HK-2 (cell line): Measurements from ENCODE around the gene EPOP.

ENCODE experiments used
- DNase-seq: peaks from one replicate; pipeline ENCODE4 v3.0.0-alpha.2; 2018; ENCODE audit not compliant: unreplicated experiment

EPOP gene

DNA sequence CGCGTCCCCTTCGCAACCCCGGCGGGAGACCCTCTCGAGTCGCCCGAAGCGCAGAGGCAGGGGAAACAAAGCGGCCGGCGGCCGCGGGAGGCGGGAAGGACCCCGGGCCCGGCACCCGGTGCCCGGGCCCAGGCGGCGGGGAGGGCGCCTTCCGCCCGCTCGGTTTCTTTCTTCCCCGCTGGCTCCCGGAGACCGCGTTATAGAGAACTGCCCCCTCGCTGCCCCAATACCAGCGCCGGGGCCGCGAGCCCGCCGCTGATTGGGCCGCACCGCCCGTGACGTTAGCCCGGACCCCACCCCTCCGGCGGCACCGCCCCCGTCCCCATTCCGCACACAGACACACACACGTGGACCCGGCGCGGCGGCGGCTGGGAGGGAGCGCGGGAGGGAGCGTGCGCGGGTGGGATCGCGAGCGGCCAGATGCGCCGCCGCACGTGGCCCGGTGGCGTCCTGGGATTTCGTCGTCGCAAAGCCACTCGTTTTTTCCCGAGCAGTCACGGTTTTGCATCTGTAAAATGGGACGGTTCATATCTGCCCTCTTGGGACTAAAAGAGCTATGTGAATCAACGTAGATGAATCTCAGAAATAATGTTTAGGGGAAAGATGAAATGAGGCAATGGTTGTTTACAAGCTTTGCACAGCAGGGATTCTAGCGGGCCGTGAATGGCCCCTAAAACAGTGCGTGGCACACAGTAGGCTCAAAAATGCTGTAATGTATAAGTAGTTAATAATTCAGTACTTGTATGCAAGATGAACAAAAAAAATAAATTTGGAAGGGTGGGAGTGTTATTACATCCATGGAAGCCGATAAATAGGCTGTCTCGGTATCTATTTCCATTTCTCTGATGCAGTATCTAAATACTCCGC is at the start of gene EPOP:
EPOP (minus strand) TSS at position 209 of the 867 bp plus-strand sequence. CDS start 462 bp downstream, outside the sequence.
- DNase-seq = peak; percentile 94

DNA sequence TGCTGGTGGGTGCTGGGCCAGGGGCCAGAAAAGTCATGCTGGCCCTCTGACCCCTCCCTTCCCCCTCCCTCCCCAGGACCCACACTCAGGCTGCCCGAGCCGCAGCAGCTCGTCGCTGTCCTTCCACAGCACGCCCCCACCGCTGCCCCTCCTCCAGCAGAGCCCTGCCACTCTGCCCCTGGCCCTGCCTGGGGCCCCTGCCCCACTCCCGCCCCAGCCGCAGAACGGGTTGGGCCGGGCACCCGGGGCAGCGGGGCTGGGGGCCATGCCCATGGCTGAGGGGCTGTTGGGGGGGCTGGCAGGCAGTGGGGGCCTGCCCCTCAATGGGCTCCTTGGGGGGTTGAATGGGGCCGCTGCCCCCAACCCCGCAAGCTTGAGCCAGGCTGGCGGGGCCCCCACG is 47.0 kb upstream of the EPOP start:
- no peak for DNase-seq

DNA sequence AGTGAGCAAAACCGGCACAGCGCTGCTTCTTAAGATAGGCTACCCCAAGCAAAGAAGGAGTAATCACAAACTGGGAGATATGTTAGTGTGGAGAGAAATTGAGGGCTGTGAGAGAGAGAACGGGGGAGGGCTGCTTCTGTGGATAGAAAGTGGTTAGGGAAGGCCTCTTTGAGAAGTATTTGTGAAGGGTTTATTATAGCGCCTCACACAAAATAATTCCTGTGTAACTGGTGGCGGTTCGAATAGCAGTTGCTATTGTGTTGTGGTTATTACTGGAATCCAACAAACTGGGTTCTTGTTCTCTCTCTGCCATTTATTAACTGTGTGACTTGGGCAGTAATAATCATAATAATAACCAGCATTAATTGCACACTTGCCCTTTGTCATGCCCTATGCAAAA is 46.2 kb upstream of the EPOP start:
- DNase-seq = no peak

DNA sequence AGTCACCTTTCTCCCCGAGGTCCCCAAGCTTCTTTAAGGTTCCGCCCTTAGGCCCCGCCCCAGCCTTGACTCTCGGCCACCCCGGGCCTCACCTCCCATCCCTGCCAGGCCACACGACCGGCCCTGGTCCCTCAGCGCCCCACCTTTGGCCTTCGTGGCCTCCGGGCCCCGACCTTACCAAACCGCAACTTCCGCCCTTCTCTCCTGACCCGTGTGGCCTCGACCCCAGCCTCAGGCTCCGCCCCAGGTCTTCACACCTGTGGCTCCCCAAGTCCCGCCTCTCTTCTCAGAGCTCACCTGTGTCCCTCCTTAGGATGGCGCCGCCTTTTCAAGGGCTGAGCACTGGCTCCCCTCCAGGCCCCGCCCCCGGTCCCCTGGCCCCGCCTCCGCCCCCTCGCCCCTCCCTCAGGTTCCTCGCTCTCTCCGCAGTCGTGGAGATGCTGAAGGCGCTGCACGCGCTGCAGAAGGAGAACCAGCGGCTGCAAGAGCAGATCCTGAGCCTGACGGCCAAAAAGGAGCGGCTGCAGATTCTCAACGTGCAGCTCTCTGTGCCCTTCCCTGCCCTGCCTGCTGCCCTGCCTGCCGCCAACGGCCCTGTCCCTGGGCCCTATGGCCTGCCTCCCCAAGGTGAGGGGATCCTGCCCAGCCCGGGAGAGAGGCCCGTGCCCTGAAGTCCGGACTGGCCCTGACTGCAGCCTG is 45.3 kb upstream of the EPOP start:
- no peak for DNase-seq

DNA sequence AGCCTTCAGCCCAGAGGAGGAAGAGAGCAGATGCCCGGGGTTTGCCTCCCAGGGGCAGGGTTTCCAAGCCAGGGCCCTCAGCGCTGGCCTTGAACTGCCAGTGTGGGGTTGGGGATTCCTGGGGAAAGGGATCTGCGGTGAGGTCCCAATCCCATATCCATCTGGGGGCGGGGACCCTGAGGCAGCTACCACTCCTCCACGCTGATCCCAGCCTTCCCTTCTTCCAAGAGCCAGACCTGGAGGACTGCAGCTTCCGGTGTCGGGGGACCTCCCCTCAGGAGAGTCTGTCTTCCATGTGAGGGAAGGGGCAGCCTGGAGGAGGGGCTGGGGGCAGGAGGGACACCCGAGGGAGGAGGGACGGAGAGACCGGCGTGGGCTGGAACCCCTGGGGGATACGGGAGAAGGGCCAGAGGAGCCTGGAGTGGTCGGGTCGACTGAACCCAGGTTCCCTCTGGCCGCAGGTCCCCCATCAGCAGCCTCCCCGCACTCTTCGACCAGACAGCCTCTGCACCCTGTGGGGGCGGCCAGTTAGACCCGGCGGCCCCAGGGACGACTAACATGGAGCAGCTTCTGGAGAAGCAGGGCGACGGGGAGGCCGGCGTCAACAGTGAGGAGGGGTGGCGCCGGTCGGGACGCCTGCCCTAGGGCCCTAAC is 44.7 kb upstream of the EPOP start:
- no peak for DNase-seq

DNA sequence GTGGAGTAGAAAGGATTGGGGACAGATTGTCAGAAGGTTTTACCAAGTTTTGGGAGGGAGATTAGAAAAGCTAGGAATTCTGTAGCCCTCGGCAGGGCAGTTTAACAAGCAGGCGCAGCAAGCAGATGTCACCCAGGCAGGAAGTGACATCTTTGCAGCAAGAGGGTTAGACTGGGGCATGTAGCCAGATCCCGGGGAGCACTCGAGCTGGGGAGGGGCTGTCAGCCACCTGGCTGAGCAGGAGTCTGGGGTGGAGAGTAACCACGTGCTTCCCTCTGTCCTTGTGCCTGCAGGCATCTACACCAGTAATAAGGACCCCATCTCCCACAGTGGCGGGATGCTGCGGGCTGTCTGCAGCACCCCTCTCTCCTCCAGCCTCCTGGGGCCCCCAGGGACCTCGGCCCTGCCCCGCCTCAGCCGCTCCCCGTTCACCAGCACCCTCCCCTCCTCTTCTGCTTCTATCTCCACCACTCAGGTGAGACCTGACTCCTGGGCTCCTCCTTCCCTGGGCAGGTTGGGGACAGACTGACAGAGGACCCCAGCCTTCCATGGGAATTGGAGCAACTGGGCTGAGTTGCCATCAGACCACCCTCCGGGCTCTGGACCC is 42.5 kb upstream of the EPOP start:
- no peak for DNase-seq

DNA sequence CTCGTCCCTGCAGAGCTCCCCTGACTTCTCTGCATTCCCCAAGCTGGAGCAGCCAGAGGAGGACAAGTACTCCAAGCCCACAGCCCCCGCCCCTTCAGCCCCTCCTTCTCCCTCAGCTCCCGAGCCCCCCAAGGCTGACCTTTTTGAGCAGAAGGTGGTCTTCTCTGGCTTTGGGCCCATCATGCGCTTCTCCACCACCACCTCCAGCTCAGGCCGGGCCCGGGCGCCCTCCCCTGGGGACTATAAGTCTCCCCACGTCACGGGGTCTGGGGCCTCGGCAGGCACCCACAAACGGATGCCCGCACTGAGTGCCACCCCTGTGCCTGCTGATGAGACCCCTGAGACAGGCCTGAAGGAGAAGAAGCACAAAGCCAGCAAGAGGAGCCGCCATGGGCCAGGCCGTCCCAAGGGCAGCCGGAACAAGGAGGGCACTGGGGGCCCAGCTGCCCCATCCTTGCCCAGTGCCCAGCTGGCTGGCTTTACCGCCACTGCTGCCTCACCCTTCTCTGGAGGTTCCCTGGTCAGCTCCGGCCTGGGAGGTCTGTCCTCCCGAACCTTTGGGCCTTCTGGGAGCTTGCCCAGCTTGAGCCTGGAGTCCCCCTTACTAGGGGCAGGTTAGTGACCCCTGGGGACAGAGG is 41.7 kb upstream of the EPOP start:
- no peak for DNase-seq

DNA sequence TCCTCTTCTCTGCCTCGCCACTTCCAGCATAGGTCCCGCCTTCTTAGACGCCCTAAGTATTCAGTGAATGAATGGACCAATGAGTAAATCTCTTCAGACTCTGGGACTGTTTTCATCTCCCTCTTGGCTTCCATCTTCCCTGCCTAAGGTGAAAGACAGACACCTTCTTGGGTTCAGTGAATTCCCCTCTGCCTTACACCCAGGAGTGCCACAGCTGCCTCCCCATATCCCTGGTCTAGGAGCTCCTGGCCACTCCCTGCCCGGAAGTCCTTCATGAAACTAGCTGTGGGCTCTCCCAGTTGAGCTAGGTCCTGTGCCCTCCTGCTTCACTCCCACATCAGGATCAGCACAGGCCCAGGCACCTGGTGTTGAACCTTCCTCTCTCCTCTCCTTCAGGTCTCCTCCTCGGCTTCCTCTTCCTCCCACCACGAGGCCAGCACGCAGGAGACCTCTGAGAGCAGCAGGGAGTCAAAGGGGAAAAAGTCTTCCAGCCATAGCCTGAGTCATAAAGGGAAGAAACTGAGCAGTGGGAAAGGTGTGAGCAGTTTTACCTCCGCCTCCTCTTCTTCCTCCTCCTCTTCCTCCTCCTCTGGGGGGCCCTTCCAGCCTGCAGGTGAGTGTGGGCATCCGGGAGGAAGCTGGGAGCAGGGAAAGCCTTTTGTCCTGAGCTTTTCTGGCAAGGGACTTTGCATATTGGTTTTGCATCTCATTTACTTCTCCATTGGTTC is 40.6 kb upstream of the EPOP start:
- DNase-seq = no peak

DNA sequence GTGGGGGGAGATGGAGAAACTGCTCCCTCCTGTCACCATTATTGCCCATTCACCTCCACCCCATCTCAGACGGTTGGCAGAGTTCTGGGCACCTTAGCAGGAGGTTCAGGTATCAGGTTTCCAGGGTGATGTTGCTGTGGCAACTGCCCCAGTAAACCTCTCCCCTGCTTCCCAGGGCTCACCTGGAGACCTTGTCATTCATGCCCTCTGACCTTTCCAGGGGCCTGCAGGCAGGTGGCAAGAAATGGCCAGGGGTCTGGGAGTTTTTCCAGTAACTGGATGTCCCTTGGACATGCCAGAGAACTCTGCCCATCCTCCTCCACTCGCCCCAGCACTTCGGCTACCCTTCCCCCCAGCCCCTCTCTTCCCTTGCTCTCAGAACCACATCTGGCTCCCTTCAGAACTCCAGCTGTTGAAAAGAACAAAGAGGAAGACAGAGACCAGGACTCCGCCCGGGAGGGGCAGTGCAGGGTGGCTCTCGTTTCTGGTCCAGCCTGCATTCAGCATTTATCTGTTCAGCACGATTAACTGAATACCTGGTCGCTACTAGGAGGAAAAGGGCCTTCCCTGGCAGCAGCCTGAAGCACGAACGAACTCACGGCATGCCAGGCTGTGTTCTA is 38.8 kb upstream of the EPOP start:
- DNase-seq = no peak

DNA sequence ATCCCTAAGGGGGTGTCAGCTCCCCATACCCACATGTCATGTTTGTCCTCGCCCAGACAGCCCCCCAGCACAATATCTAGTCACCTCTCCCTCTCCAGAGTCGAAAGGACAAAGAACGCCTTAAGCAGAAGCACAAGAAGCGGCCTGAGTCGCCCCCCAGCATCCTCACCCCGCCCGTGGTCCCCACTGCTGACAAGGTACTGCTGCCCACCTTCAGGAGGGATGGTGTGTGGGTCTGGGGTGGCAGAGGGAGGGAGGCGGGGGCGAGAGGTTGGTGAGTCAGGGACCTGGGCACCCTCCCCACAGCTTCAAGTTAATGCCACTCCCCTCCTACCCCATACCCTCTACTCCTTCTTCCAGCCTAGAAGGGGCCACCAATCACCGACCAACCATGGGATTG is 37.8 kb upstream of the EPOP start:
- DNase-seq = no peak

DNA sequence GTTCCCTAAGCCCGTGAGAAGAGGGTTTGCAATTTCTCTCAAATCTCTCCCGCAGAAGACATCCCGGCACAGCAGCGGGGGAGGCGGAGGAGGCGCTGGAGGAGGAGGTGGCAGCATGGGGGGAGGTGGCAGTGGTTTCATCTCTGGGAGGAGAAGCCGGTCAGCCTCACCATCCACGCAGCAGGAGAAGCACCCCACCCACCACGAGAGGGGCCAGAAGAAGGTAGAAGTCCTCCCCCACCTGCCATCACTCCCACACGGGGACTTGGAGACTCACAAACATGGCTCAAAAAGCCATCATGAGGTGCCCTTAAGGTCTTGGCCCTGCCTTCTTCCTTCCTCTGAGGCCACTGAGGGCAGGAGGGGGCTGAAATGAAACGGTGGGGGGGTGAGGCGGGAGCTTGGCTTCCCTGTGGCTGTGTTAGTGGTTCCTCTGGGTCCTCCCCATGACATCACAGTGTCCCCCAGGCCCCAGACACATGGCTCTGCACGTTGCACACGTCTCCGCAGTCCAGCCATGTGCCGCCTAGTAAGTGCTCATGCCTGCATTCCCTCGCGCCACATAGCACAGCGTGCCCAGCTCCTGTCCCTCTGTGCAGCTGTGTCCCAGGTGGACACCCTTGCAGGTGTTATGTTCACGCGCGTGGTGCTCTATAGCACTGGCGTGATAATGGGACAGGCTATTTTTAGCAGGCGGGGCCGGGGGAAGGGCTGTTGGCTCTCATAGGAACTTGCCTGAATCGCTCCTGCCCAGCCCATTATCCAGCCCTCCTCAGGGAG is 37.2 kb upstream of the EPOP start:
- no peak for DNase-seq

DNA sequence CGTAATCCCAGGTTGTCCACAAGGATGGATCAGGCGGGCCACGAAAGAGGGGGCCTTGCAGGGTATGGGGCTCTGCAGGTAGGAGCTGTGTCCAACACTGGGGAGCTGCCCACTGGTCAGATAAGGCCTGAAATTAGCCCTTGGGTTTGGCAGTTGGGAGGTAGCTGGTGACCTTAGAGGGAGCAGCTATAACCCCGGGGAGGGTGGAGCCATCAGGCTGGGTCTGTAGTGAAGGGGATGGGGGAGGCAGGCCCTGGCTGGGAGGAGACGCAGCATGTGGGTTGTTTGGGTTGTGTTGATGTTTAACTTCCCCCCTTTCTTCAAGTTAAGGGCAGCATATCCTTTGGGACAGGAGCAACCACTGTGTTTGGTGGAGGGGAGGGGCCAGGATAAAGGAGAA is 36.2 kb upstream of the EPOP start:
- DNase-seq = no peak

DNA sequence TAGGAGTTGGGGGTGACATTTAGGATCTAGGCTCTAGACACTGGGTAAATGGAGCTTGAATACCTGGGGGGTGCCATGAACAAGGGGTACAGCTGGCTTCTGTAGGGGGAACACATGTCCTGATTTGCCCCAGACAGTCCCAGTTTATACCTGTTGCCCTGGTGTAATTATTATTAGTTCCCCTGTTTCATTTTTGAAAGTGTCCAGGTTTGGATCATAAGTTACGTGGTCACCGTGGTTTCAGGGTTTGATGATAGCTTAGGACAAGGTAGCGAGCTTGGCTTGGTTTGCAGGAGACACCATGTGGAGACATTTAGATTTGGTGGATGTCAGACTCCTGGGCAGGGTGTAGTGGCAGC is 35.8 kb upstream of the EPOP start:
- DNase-seq = no peak

DNA sequence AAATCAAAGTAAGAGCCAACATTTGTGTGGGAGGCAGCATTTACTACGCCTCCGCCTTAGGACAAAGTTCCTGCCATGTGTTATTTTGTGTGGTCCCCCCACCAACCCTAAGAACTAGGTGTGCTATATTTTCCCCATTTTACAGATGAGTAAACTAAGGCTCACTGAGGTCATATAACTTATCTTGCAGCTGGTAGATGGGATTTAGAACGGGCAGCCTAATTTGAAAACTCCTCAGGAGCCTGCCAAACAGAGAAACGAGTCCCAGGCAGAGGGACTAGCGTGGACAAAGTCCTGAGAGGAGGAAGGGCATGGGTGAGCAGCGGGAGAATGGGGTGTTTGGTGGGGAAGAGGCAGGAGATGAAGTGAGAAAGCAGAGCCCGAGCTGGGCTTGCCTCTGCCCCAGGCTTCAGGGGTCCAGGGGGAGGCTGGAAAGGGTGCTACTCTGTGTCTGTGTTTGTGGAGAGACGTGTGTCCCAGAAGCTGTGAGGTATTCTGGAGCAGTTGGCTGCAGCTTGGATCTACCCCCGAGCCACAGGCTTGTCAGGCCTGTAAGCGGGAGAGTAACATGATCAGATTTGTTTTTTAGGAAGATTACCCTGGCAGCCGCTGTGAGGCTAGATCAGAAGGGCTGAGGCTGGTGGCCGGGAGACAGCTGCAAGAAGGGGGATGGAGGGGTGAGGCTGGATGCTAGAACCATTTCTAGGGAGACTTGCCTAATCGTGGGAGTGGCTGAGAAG is 35.3 kb upstream of the EPOP start:
- DNase-seq = no peak

DNA sequence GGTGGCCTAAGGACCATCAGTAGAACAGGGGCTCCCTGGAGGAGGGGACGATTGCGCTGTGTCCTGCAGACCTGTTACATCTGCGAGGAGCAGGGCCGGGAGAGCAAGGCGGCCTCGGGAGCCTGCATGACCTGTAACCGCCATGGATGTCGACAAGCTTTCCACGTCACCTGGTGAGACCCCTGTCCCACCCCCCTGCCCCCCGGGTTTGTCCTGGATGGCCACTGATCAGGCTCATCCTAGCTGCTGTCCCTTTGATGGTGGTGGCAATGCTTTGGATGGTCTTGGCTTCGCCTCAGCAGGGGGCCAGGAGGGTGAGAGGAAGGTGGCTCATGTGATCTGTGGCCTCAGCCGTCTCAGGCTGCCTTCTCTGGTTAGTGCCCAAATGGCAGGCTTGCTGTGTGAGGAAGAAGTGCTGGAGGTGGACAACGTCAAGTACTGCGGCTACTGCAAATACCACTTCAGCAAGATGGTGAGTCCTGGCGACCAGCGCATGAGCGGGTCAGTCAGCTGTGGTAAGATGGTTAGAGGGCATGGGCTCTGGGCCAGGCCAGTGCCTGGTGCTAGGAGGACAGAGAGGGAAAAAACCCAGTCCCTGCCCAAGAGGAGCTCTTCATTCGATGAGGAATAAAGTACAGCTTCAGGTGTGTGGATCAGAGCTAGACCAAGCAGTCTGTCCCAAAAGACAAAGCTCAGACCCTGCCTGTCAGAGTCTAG is 34.5 kb upstream of the EPOP start:
- no peak for DNase-seq

DNA sequence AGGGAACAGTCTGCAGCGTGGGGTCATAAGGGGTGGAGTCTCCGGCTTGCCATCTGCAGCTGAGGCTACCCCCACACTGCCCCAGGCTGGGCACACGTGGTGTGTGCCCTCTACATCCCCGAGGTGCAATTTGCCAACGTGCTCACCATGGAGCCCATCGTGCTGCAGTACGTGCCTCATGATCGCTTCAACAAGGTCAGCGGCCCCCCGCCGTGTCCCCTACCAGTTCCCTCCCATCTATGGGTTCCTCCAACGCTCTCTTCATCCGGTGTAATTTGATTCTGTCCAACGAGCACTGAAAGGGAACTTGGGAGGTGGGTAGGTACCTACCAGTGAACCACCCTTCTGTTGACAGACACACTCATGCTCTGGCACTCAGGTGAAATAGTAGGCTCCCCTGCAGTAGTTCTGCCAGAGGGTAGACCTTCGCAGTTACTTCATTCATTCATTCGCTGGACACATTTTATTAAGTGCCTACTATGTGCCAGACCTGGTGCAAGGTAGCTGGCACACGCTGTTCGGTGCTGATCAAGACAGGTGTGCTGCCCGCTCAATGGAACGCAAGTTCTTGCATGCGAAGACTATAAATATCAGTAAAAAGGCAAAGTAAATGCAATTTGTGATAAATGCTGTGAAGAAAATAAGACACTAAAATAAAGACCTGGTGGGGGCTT is 33.1 kb upstream of the EPOP start:
- no peak for DNase-seq

DNA sequence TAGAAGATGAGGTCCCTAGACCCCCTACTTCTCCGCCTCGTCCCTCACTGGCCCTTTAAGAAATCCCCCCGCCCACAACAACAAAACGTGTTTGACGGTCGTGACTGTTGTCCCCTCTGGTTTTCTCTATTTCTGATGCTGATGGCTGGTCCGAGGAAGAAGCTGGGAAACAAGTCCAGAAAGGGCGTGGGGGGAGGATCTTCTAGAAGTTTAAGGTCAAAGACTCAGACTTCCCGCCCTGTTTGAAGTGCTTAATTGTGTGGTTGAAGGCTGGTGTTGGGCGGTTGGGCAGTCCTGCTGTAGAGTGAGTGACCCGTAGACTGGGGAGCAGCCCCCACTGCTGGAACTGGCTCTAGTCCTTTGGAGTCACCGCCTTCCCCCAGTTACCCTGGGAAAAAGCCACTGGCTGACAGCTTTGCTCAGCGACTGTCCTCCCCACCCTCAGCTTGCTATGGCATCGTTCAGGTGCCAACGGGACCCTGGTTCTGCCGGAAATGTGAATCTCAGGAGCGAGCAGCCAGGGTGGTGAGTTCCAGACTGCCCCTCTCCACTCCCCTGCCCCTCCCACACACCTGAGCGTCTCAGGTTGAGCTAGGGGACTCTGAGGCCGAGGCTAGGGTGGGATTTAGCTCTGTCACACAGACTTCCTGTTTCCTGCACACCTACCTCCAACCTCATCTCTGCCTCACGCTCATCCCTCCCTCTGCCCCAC is 31.9 kb upstream of the EPOP start:
- no peak for DNase-seq
